ENCODE results near the gene SLC37A1.
A peak's percentile ranks its signal among the peaks of the same experiment; 100 is the strongest.

DNA sequence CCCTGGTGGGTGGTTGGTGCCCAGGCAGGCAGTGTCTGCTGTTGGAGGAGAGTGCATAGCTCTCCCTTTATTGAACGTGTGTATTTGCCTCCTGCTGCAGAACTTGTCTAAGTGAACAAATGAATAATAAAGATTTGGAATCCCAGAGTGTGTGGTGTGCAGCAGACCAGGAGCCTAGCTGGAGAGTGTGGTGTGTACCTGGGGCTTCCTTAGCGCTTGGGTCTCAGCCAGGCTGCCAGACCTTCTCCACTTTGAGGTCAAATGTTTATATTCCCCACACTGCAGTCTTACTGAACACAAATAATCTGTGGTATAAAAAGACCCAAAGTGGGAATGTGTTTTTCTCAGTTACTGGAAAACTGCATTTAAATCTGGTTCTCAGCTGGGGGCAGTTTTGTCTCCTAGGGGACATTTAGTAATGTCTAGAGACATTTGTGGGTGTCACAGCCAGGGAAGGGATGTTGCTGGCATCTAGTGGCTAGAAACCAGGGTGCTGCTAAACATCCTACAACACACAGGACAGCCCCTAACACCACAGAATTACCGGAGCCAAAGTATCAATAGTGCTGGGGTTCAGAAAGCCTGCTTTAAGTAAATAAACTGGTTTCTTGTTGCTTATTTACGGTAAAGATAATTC lies 23.6 kb downstream of the SLC37A1 start:
- TF ChIP-seq EZH2 (IDR thresholded peaks at IDR 0.05; ENCODE audit: low read length, unreplicated experiment) (no peak), CTCF (conservative IDR thresholded peaks at IDR 0.05; ENCODE audit: low read depth, low read length) (peak; percentile 54), EZH2phosphoT487 (IDR thresholded peaks at IDR 0.05; ENCODE audit: borderline replicate concordance, low read length) (no peak)
